ENCODE data around the gene STX8.
"Not testable (repeated sequence)": the region's sequence is repeated elsewhere in the genome, so short reads cannot be mapped to it uniquely, and the experiment has no call there.

DNA sequence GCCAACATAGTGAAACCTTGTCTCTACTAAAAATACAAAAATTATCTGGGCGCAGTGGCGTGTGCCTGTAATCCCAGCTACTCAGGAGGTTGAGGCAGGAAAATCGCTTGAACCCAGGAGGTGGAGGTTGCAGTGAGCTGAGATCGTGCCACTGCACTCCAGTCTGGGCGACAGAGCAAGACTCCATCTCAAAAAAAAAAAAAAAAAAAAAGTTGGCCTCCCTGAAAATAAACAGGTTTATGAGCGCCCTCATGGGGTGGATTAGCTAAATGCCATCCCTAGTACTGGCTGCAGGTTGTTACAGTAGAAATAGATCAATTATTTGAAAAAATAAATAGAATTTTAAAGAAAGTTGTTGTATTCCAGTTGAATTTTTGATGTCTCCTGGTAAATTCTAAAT lies 20.9 kb downstream of the STX8 start:
- peak; percentile 46 to 58 (median 47); a peak in 5 of 6 replicates for TF ChIP-seq CTCF (IDR thresholded peaks at IDR 0.05 in 2 of 3, conservative IDR thresholded peaks at IDR 0.05 in 1 of 3; ENCODE audit: borderline replicate concordance in 1 of 3, insufficient read depth in 1 of 3, low read depth in 2 of 3, low read length in 2 of 3)
- not testable (repeated sequence) for TF ChIP-seq JUND (IDR thresholded peaks at IDR 0.05); EZH2phosphoT487 (IDR thresholded peaks at IDR 0.05; ENCODE audit: borderline replicate concordance); FOSL1 (IDR thresholded peaks at IDR 0.05; ENCODE audit: low read depth)
